Hepatocyte (in vitro differentiated cells): Measurements from ENCODE around the gene TH. TPM values are rescaled to one million over a fixed set of nuclear protein-coding genes. Genes with fewer than 3 reads are reported as not detected.

Experiments
- DNase-seq: peaks from one replicate; pipeline ENCODE4 v3.0.0-alpha.2; 2016; ENCODE audit warnings: low spot score
- H2AFZ ChIP-seq: fragments of 200-600 bp; sonication (generic); 2 replicates; pipeline ENCODE4 v1.6.0; 2016; ENCODE audit warnings: antibody characterized with exemption, mild to moderate bottlenecking
- H3K27ac ChIP-seq: fragments of 200-600 bp; sonication (generic); 2 replicates; pipeline ENCODE4 v1.5.1; 2016; ENCODE audit warnings: mild to moderate bottlenecking
- H3K27me3 ChIP-seq: fragments of 200-600 bp; sonication (generic); 2 replicates; pipeline ENCODE4 v1.6.1; 2016
- H3K36me3 ChIP-seq: fragments of 200-600 bp; sonication (generic); replicated peaks from 2 replicates; pipeline ENCODE4 v1.5.1; 2016; ENCODE audit warnings: low read depth; ENCODE audit not compliant: insufficient read depth
- H3K4me1 ChIP-seq: fragments of 200-600 bp; sonication (generic); 2 replicates; pipeline ENCODE4 v1.5.1; 2016; ENCODE audit warnings: mild to moderate bottlenecking, moderate library complexity; ENCODE audit not compliant: insufficient read depth
- H3K4me2 ChIP-seq: fragments of 200-600 bp; sonication (generic); 2 replicates; pipeline ENCODE4 v1.6.0; 2016
- H3K4me3 ChIP-seq: fragments of 200-600 bp; sonication (generic); 2 replicates; pipeline ENCODE4 v1.5.1; 2016; ENCODE audit warnings: mild to moderate bottlenecking
- H3K79me2 ChIP-seq: fragments of 200-600 bp; sonication (generic); 2 replicates; pipeline ENCODE4 v1.6.0; 2017; ENCODE audit warnings: mild to moderate bottlenecking
- H3K9me2 ChIP-seq: fragments of 200-600 bp; sonication (generic); replicated peaks from 2 replicates; pipeline ENCODE4 v1.6.0; 2017; ENCODE audit warnings: mild to moderate bottlenecking; ENCODE audit not compliant: insufficient read depth
- H3K9me3 ChIP-seq: fragments of 200-600 bp; sonication (generic); 2 replicates; pipeline ENCODE4 v1.5.1; 2016; ENCODE audit warnings: low read depth, mild to moderate bottlenecking
- H4K20me1 ChIP-seq: fragments of 200-600 bp; sonication (generic); 2 replicates; pipeline ENCODE4 v1.6.0; 2016; ENCODE audit warnings: mild to moderate bottlenecking; ENCODE audit not compliant: insufficient read depth, poor library complexity, severe bottlenecking
- EZH2 ChIP-seq: fragments of 200-600 bp; sonication (generic); IDR thresholded peaks from 2 replicates; pipeline ENCODE4 v1.6.1; 2016; ENCODE audit warnings: antibody characterized with exemption, mild to moderate bottlenecking, borderline replicate concordance
- EZH2phosphoT487 ChIP-seq: fragments of 200-600 bp; sonication (generic); IDR thresholded peaks from one replicate; pipeline ENCODE4 v1.6.1; 2018; ENCODE audit warnings: antibody characterized with exemption, mild to moderate bottlenecking, low read depth, moderate library complexity; ENCODE audit not compliant: unreplicated experiment, severe bottlenecking
- WGBS: methylation state at CpG from one replicate; pipeline ENCODE4 v1.1.6; 2016; ENCODE audit warnings: low lambda C conversion rate; ENCODE audit errors: missing lambda C conversion rate; 5-methylcytosine and 5-hydroxymethylcytosine counted together
- polyA plus RNA-seq: library from polyadenylated mRNA; unstranded; fragments of >200 nt; fragmentation: Nextera tagmentation; extraction: Ambion mirVana; gene quantifications from 2 replicates; pipeline ENCODE4 v1.2.1, GENCODE V29; 2016
- total RNA-seq: library from RNA; depleted of rRNA; stranded (reverse); fragments of >200 nt; gene quantifications from 2 replicates; pipeline ENCODE4 v1.2.3, GENCODE V29; 2014
- TF ChIP-seq, protein P1 (sequence below): fragments of 200-600 bp; sonication (generic); IDR thresholded peaks from 2 replicates; pipeline ENCODE4 v1.5.1; 2016; ENCODE audit warnings: antibody characterized with exemption, mild to moderate bottlenecking; ENCODE audit not compliant: poor library complexity

The TH gene
- total and polyA plus RNA-seq, 2 experiments from 2014 or later, result 2.6 to 15.3 TPM

- peak; percentile 53 for DNase-seq
- peaks cover 91% of the 10 kb centered on the region for H3K79me2 ChIP-seq
- H3K4me2 ChIP-seq, result peak overlapping the region; percentile 81
- H3K36me3 ChIP-seq, result no peaks in the 10 kb centered on the region
- 0% methylated on average over 3 of the region's 44 CpGs for WGBS
- H4K20me1 ChIP-seq, result peaks cover 56% of the 10 kb centered on the region
- peak overlapping the region; percentile 98 for H3K27ac ChIP-seq
- peaks cover 29% of the 10 kb centered on the region for H3K27me3 ChIP-seq
- no peak overlapping the region for H2AFZ ChIP-seq
- no peaks in the 10 kb centered on the region for H3K9me3 ChIP-seq
- no peaks in the 10 kb centered on the region for H3K9me2 ChIP-seq
- no peaks in the 10 kb centered on the region for H3K4me1 ChIP-seq
- peak overlapping the region; percentile 85 for H3K4me3 ChIP-seq
- TF ChIP-seq, protein P1, sequence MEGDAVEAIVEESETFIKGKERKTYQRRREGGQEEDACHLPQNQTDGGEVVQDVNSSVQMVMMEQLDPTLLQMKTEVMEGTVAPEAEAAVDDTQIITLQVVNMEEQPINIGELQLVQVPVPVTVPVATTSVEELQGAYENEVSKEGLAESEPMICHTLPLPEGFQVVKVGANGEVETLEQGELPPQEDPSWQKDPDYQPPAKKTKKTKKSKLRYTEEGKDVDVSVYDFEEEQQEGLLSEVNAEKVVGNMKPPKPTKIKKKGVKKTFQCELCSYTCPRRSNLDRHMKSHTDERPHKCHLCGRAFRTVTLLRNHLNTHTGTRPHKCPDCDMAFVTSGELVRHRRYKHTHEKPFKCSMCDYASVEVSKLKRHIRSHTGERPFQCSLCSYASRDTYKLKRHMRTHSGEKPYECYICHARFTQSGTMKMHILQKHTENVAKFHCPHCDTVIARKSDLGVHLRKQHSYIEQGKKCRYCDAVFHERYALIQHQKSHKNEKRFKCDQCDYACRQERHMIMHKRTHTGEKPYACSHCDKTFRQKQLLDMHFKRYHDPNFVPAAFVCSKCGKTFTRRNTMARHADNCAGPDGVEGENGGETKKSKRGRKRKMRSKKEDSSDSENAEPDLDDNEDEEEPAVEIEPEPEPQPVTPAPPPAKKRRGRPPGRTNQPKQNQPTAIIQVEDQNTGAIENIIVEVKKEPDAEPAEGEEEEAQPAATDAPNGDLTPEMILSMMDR, result no peak
- no peak for TF ChIP-seq EZH2phosphoT487
- no peak for TF ChIP-seq EZH2
These were observed 33.6 kb downstream of the TH start for GRCh38 chr11:2138068-2138430.

- TF ChIP-seq, protein P1, result no peak
- no peak for TF ChIP-seq EZH2phosphoT487
- TF ChIP-seq EZH2, result no peak
- H3K36me3 ChIP-seq, result no peaks in the 10 kb centered on the region
- peaks cover 23% of the 10 kb centered on the region for H3K27me3 ChIP-seq
- H3K4me1 ChIP-seq, result no peaks in the 10 kb centered on the region
- H4K20me1 ChIP-seq, result peaks cover 62% of the 10 kb centered on the region
- no peaks in the 10 kb centered on the region for H3K9me2 ChIP-seq
- WGBS, result 1% methylated on average over 16 of the region's 50 CpGs
- peak; percentile 90 for DNase-seq
- H3K9me3 ChIP-seq, result no peaks in the 10 kb centered on the region
- H3K4me2 ChIP-seq, result peak overlapping the region; percentile 81
- H2AFZ ChIP-seq, result no peak overlapping the region
- peaks cover 90% of the 10 kb centered on the region for H3K79me2 ChIP-seq
- H3K27ac ChIP-seq, result peak overlapping the region; percentile 98
- H3K4me3 ChIP-seq, result peak overlapping the region; percentile 85
These were observed 34.2 kb downstream of the TH start for GRCh38 chr11:2137202-2138067.

- Histone ChIP-seq H3K79me2 (peaks cover 84% of the 10 kb centered on the region), H3K27ac (peak overlapping the region; percentile 98), H3K9me3 (no peaks in the 10 kb centered on the region), H3K36me3 (no peaks in the 10 kb centered on the region), H3K4me1 (no peaks in the 10 kb centered on the region), H3K27me3 (peaks cover 19% of the 10 kb centered on the region), H2AFZ (no peak overlapping the region), H4K20me1 (peaks cover 68% of the 10 kb centered on the region), H3K4me3 (peak overlapping the region; percentile 85), H3K4me2 (peak overlapping the region; percentile 81), H3K9me2 (no peaks in the 10 kb centered on the region)
- 33% methylated on average over 2 of the region's 8 CpGs for WGBS
- TF ChIP-seq EZH2phosphoT487, result no peak
- TF ChIP-seq EZH2, result no peak
- TF ChIP-seq, protein P1, result no peak
- DNase-seq, result no peak
These were observed 34.7 kb downstream of the TH start for GRCh38 chr11:2136952-2137201.
